GM12892 (cell line): ENCODE data around the gene ACVR2B.

ENCODE experiments used
- POLR2A ChIP-seq: IDR thresholded peaks from 2 replicates; pipeline ENCODE4 v1.6.1; 2011; ENCODE audit warnings: low read depth, low read length, control low read depth
- POLR2AphosphoS5 ChIP-seq: IDR thresholded peaks from 2 replicates; pipeline ENCODE4 v1.6.1; 2011; ENCODE audit warnings: low read depth, low read length, control low read depth

DNA sequence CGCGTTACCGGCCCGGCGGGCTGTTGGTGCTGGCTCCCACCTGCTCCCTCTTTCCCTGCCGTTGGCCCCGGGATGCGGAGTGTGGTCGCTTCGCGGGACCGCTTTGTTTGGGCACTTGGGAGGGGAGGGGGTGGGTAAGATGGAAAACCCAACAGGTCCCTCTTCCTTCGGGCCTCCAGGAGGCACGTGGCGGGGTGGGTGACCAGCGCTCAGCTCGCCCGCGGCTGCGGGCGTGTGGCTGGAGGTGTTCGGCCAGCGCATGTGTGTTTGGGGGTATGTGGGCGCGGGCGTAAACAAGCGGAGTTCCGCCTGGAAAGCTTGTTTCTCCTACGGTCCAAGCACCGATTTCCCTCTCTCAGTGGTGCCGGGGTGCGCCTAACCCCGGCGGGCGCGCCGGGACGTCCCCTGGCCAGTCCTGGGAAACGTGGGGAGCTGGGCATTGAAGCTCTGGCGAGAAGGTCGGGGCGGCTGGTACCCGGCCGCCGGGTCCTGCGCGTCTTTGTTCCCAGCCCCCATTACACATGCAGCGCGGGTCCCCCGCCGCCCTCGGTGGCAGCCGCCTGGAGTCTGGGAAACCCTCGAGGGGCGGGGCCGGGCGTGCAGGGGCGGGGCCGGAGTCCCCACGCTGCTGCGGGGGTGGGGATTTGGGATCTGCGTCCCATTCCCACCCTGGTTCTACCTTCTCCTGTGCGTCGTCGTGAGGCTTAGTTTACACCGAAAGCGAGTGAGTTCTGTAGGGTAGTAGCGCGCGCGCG lies 1.4 kb downstream of the ACVR2B start:
- TF ChIP-seq POLR2A (no peak), POLR2AphosphoS5 (no peak)
